RWPE2 (cell line): ENCODE measurements around the gene ADAMTSL1.

ENCODE experiments used
- ATAC-seq: fragments of 200-7000 bp; cut with Tn5 transposase; 3 replicates; pipeline ENCODE4 v1.9.1; 2021; ENCODE audit warnings: low read depth
- DNase-seq: peaks from one replicate; pipeline ENCODE4 v3.0.0-alpha.2; 2020; ENCODE audit warnings: low spot score
- H3K27ac ChIP-seq: fragments of 450-650 bp; 2 replicates; pipeline ENCODE4 v1.5.1; 2017; ENCODE audit warnings: mild to moderate bottlenecking; ENCODE audit not compliant: poor library complexity, severe bottlenecking
- H3K27me3 ChIP-seq: fragments of 250-450 bp; sonication (Bioruptor Pico); 2 replicates; pipeline ENCODE4 v1.5.1; 2021; ENCODE audit warnings: mild to moderate bottlenecking, moderate library complexity; ENCODE audit not compliant: insufficient read depth, poor library complexity, severe bottlenecking
- H3K36me3 ChIP-seq: fragments of 250-450 bp; sonication (Bioruptor Pico); 2 replicates; pipeline ENCODE4 v1.5.1; 2020; ENCODE audit warnings: low read depth, mild to moderate bottlenecking, moderate library complexity
- H3K4me1 ChIP-seq: fragments of 250-450 bp; sonication (Bioruptor Pico); 2 replicates; pipeline ENCODE4 v1.5.1; 2021; ENCODE audit warnings: mild to moderate bottlenecking, moderate library complexity; ENCODE audit not compliant: insufficient read depth, poor library complexity, severe bottlenecking
- H3K4me3 ChIP-seq: fragments of 250-450 bp; sonication (Bioruptor Pico); 2 replicates; pipeline ENCODE4 v1.5.1; 2021; ENCODE audit warnings: mild to moderate bottlenecking, moderate library complexity; ENCODE audit not compliant: severe bottlenecking
- H3K9me3 ChIP-seq: fragments of 250-450 bp; sonication (Bioruptor Pico); 2 replicates; pipeline ENCODE4 v1.5.1; 2021; ENCODE audit warnings: mild to moderate bottlenecking, moderate library complexity; ENCODE audit not compliant: severe bottlenecking
- CTCF ChIP-seq: fragments of 450-650 bp; IDR thresholded peaks from one replicate; pipeline ENCODE4 v1.5.1; 2017; ENCODE audit warnings: mild to moderate bottlenecking, moderate library complexity; ENCODE audit not compliant: poor library complexity, severe bottlenecking

ADAMTSL1 gene

GRCh38 chr9:18604767-18605730, 131.1 kb downstream of the ADAMTSL1 start:
- Histone ChIP-seq H3K9me3 (peaks cover 4% of the 10 kb centered on the region), H3K27ac (no peak overlapping the region), H3K27me3 (no peaks in the 10 kb centered on the region), H3K4me1 (no peaks in the 10 kb centered on the region), H3K4me3 (no peak overlapping the region), H3K36me3 (no peaks in the 10 kb centered on the region)
- DNase-seq (no peak), ATAC-seq (no peak)
- no peak for TF ChIP-seq CTCF

- no peak overlapping the region for H3K4me3 ChIP-seq
- H3K27ac ChIP-seq = no peak overlapping the region
- DNase-seq = no peak
- H3K9me3 ChIP-seq = peaks cover 4% of the 10 kb centered on the region
- ATAC-seq = no peak
- no peaks in the 10 kb centered on the region for H3K27me3 ChIP-seq
- H3K36me3 ChIP-seq = no peaks in the 10 kb centered on the region
- TF ChIP-seq CTCF = no peak
- no peaks in the 10 kb centered on the region for H3K4me1 ChIP-seq
These were observed 131.8 kb downstream of the ADAMTSL1 start for GRCh38 chr9:18605766-18606180.

- Histone ChIP-seq H3K27ac (no peak overlapping the region), H3K4me1 (no peaks in the 10 kb centered on the region), H3K4me3 (no peak overlapping the region), H3K36me3 (no peaks in the 10 kb centered on the region), H3K9me3 (peaks cover 4% of the 10 kb centered on the region), H3K27me3 (no peaks in the 10 kb centered on the region)
- TF ChIP-seq CTCF = no peak
- DNase-seq (no peak), ATAC-seq (no peak)
These were observed 132.3 kb downstream of the ADAMTSL1 start for GRCh38 chr9:18606281-18606680.

- ATAC-seq (no peak), DNase-seq (no peak)
- H3K36me3 ChIP-seq = no peaks in the 10 kb centered on the region
- H3K27me3 ChIP-seq = no peaks in the 10 kb centered on the region
- TF ChIP-seq CTCF = no peak
- no peak overlapping the region for H3K4me3 ChIP-seq
- H3K27ac ChIP-seq = no peak overlapping the region
- H3K4me1 ChIP-seq = no peaks in the 10 kb centered on the region
- peaks cover 4% of the 10 kb centered on the region for H3K9me3 ChIP-seq
These were observed 132.9 kb downstream of the ADAMTSL1 start for GRCh38 chr9:18606846-18607245.

- no peaks in the 10 kb centered on the region for H3K27me3 ChIP-seq
- no peak overlapping the region for H3K27ac ChIP-seq
- H3K36me3 ChIP-seq = no peaks in the 10 kb centered on the region
- no peak for DNase-seq
- H3K4me3 ChIP-seq = no peak overlapping the region
- H3K4me1 ChIP-seq = no peaks in the 10 kb centered on the region
- no peak for ATAC-seq
- no peak for TF ChIP-seq CTCF
- no peaks in the 10 kb centered on the region for H3K9me3 ChIP-seq
These were observed 134.4 kb downstream of the ADAMTSL1 start for GRCh38 chr9:18608371-18608770.
